WERI-Rb-1 (cell line): ENCODE data around the gene CSRNP3.

Experiments
- DNase-seq: peaks from one replicate; pipeline ENCODE4 v3.0.0-alpha.2; 2020
- H3K27ac ChIP-seq: fragments of 250-450 bp; sonication (Bioruptor Pico); 2 replicates; pipeline ENCODE4 v1.5.1; 2020; ENCODE audit warnings: mild to moderate bottlenecking, moderate library complexity
- H3K27me3 ChIP-seq: fragments of 250-450 bp; sonication (Bioruptor Pico); 2 replicates; pipeline ENCODE4 v1.5.1; 2021; ENCODE audit warnings: mild to moderate bottlenecking, low read depth, moderate library complexity; ENCODE audit not compliant: insufficient read depth, severe bottlenecking
- H3K36me3 ChIP-seq: fragments of 250-450 bp; sonication (Bioruptor Pico); 2 replicates; pipeline ENCODE4 v1.5.1; 2020; ENCODE audit warnings: mild to moderate bottlenecking, moderate library complexity
- H3K4me3 ChIP-seq: 2 replicates; pipeline ENCODE4 v1.5.1; 2011; ENCODE audit warnings: low read depth, mild to moderate bottlenecking, control low read depth, low read length
- H3K9me3 ChIP-seq: fragments of 250-450 bp; sonication (Bioruptor Pico); 2 replicates; pipeline ENCODE4 v1.5.1; 2021; ENCODE audit warnings: mild to moderate bottlenecking, moderate library complexity; ENCODE audit not compliant: severe bottlenecking
- CTCF ChIP-seq: IDR thresholded peaks from 2 replicates; pipeline ENCODE4 v1.5.1; 2011; ENCODE audit warnings: low read depth, mild to moderate bottlenecking, control low read depth, inconsistent platforms, low read length

The CSRNP3 gene

DNA sequence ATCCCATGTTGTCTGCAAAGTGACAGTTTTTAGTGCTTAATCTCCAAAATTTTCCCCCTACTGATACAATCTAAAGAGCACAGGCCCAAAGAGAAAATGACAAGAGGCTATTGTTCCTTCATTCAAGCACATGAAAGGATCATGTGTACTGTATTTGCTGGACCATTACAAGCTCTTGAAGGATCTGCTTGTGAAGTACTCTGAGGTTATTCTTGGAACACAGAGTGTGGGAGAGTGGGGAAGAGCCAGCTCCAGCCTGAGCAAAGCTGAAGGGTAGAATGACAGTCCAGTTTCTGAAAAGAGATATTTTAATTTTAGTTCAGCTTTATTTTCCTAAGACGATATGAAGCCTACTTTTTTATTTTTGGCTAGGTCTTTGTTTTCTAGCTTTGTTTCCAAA is 212.3 kb downstream of the CSRNP3 start:
- no peaks in the 10 kb centered on the region for H3K27me3 ChIP-seq
- H3K9me3 ChIP-seq = no peaks in the 10 kb centered on the region
- no peak for DNase-seq
- no peak for TF ChIP-seq CTCF
- no peak overlapping the region for H3K4me3 ChIP-seq
- no peak overlapping the region for H3K27ac ChIP-seq
- H3K36me3 ChIP-seq = no peaks in the 10 kb centered on the region

GRCh38 chr2:165682546-165682945 is 213.0 kb downstream of the CSRNP3 start:
- DNase-seq = no peak
- Histone ChIP-seq H3K27me3 (no peaks in the 10 kb centered on the region), H3K9me3 (no peaks in the 10 kb centered on the region), H3K27ac (no peak overlapping the region), H3K36me3 (no peaks in the 10 kb centered on the region), H3K4me3 (no peak overlapping the region)
- no peak for TF ChIP-seq CTCF

GRCh38 chr2:165686800-165687199 is 217.3 kb downstream of the CSRNP3 start:
- no peak overlapping the region for H3K27ac ChIP-seq
- DNase-seq = no peak
- no peaks in the 10 kb centered on the region for H3K36me3 ChIP-seq
- no peak for TF ChIP-seq CTCF
- H3K4me3 ChIP-seq = no peak overlapping the region
- H3K27me3 ChIP-seq = no peaks in the 10 kb centered on the region
- H3K9me3 ChIP-seq = no peaks in the 10 kb centered on the region

GRCh38 chr2:165687426-165688002 is 218.0 kb downstream of the CSRNP3 start:
- no peak overlapping the region for H3K27ac ChIP-seq
- TF ChIP-seq CTCF = no peak
- no peak overlapping the region for H3K4me3 ChIP-seq
- no peaks in the 10 kb centered on the region for H3K36me3 ChIP-seq
- no peaks in the 10 kb centered on the region for H3K9me3 ChIP-seq
- no peak for DNase-seq
- H3K27me3 ChIP-seq = no peaks in the 10 kb centered on the region

- Histone ChIP-seq H3K27ac (no peak overlapping the region), H3K27me3 (no peaks in the 10 kb centered on the region), H3K36me3 (no peaks in the 10 kb centered on the region), H3K4me3 (no peak overlapping the region), H3K9me3 (no peaks in the 10 kb centered on the region)
- peak; percentile 9 for DNase-seq
- no peak for TF ChIP-seq CTCF
Observed at GRCh38 chr2:165691615-165692014, 222.1 kb downstream of the CSRNP3 start.

DNA sequence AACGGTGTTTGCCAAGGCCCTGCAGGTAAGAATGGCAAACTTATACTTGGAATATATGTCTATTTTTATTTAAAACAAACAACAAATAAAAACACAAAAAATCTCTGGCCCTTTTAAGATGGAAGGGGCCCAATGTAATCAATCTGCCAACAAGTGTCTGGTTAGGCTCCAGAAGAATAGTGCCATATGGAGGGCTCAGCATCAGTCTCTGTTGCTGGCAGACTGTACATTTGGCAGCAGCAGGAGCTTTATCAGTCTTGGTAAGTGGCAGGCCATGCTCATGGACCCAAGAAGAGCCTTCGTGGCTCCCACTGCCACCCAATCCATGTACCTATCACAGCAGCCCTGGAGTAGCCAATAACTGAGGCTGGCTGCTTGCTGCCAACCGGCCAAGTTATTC is 223.4 kb downstream of the CSRNP3 start:
- no peak for DNase-seq
- no peak for TF ChIP-seq CTCF
- H3K27me3 ChIP-seq = no peaks in the 10 kb centered on the region

More for the DNA sequence above, 223.4 kb downstream of the CSRNP3 start:
- Histone ChIP-seq H3K27ac (no peak overlapping the region), H3K9me3 (no peaks in the 10 kb centered on the region), H3K4me3 (no peak overlapping the region), H3K36me3 (no peaks in the 10 kb centered on the region)
